Measurements from ENCODE around the gene C10orf95. TPM values are rescaled to one million over a fixed set of nuclear protein-coding genes. Genes with fewer than 3 reads are reported as not detected.

C10orf95 gene
- total and polyA plus RNA-seq, 10 donors, result 0.06 to 0.77 (median 0.33) TPM; not detected in 3

DNA sequence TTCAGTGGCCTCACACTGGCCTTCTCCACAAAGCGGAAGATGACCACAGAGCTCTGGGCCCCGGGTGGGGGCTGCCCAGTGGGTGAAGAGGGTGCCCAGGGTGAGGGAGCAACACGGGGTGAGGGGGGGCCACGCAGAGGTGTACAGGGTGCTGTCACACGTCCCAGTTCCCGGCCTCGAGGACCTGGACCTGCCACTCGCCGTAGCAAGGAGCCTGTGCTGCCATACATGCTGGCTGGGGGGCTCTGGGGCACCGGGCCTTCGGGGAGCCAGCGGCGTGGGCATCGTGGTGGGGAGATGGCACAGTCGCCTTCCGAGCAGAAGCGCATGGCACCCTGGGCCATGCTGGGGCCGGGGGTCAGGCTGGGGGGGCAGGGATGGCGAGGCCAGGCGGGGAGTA, 34.6 kb downstream of the C10orf95 start:
- Histone ChIP-seq H3K27me3 (replicated peaks in 1 of 7) (peaks cover 3 to 79% (median 47%) of the 10 kb centered on the region in 7 donors), H3K4me3 (no peak overlapping the region), H3K27ac (no peak overlapping the region), H3K9me3 (no peaks in the 10 kb centered on the region), H3K36me3 (no peaks in the 10 kb centered on the region), H3K4me1 (peaks cover 12 to 30% (median 22%) of the 10 kb centered on the region in 6 donors)
- TF ChIP-seq, protein P1, sequence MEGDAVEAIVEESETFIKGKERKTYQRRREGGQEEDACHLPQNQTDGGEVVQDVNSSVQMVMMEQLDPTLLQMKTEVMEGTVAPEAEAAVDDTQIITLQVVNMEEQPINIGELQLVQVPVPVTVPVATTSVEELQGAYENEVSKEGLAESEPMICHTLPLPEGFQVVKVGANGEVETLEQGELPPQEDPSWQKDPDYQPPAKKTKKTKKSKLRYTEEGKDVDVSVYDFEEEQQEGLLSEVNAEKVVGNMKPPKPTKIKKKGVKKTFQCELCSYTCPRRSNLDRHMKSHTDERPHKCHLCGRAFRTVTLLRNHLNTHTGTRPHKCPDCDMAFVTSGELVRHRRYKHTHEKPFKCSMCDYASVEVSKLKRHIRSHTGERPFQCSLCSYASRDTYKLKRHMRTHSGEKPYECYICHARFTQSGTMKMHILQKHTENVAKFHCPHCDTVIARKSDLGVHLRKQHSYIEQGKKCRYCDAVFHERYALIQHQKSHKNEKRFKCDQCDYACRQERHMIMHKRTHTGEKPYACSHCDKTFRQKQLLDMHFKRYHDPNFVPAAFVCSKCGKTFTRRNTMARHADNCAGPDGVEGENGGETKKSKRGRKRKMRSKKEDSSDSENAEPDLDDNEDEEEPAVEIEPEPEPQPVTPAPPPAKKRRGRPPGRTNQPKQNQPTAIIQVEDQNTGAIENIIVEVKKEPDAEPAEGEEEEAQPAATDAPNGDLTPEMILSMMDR (IDR thresholded peaks at IDR 0.05 in 8 of 11, conservative IDR thresholded peaks at IDR 0.05 in 3 of 11), result no peak
- TF ChIP-seq POLR2AphosphoS5 (IDR thresholded peaks at IDR 0.05) (no peak), POLR2A (IDR thresholded peaks at IDR 0.05) (no peak)
- no peak for DNase-seq
- intact Hi-C loops (cut with DNase I; ENCODE audit: low total_unique reads), result no loop called here
- WGBS, 5 donors, result 82 to 95% (median 85%) methylated on average over 7 to 20 of the region's 20 CpGs

- no peak overlapping the region for H3K4me3 ChIP-seq
- intact Hi-C loops (cut with DNase I; ENCODE audit: low total_unique reads), result no loop called here
These were observed 35.1 kb downstream of the C10orf95 start for GRCh38 chr10:102416283-102416682.

DNA sequence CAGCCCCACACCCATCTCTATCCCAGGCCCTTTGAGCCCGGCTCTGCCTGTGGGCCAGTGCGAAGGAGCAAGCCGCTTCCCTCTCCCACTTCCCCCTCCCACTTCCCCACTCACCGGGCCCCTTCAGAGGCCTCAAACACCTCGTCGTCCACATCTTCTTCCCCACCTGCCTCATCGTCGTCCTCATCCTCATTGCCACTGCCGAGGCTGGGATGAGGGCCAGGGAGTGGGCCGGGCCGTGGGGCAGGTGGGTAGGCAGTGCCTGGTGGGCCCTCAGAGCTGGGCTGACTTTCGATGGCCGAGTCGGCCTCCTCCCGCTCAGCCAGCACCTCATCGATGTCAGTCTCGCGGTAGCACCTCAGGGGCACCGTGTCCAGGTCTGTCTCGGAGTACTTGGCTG, 36.6 kb downstream of the C10orf95 start:
- no peak overlapping the region for H3K4me3 ChIP-seq
- H3K27me3 ChIP-seq (replicated peaks in 1 of 7), result peaks cover 12 to 98% (median 66%) of the 10 kb centered on the region in 7 donors
- 46 to 55% (median 50%) methylated on average over 19 to 20 of the region's 20 CpGs for WGBS, 5 donors
- H3K27ac ChIP-seq, result no peak overlapping the region
- peaks cover 6 to 33% (median 24%) of the 10 kb centered on the region in 6 donors for H3K4me1 ChIP-seq
- H3K9me3 ChIP-seq, result no peaks in the 10 kb centered on the region
- TF ChIP-seq POLR2AphosphoS5 (IDR thresholded peaks at IDR 0.05) (no peak), POLR2A (IDR thresholded peaks at IDR 0.05) (no peak)
- TF ChIP-seq, protein P1 (IDR thresholded peaks at IDR 0.05 in 8 of 11, conservative IDR thresholded peaks at IDR 0.05 in 3 of 11), result no peak
- no peak for DNase-seq
- no peaks in the 10 kb centered on the region for H3K36me3 ChIP-seq
- intact Hi-C loops (cut with DNase I; ENCODE audit: low total_unique reads), result no loop called here

More at GRCh38 chr10:102416283-102416682, 35.1 kb downstream of the C10orf95 start:
- Histone ChIP-seq H3K4me1 (peaks cover 12 to 29% (median 20%) of the 10 kb centered on the region in 6 donors), H3K27ac (no peak overlapping the region), H3K36me3 (no peaks in the 10 kb centered on the region), H3K9me3 (no peaks in the 10 kb centered on the region), H3K27me3 (replicated peaks in 1 of 7) (peaks cover 3 to 83% (median 51%) of the 10 kb centered on the region in 7 donors)
- DNase-seq, result no peak
- WGBS, 5 donors, result 77 to 89% (median 86%) methylated on average over 8 to 9 of the region's 9 CpGs
- TF ChIP-seq POLR2AphosphoS5 (IDR thresholded peaks at IDR 0.05), result no peak
- no peak for TF ChIP-seq POLR2A (IDR thresholded peaks at IDR 0.05)
- TF ChIP-seq, protein P1 (IDR thresholded peaks at IDR 0.05 in 8 of 11, conservative IDR thresholded peaks at IDR 0.05 in 3 of 11), result no peak

GRCh38 chr10:102413806-102414561, 37.4 kb downstream of the C10orf95 start:
- Histone ChIP-seq H3K27ac (no peak overlapping the region), H3K27me3 (replicated peaks in 1 of 7) (peaks cover 15 to 100% (median 70%) of the 10 kb centered on the region in 7 donors), H3K9me3 (no peaks in the 10 kb centered on the region), H3K4me3 (no peak overlapping the region), H3K36me3 (no peaks in the 10 kb centered on the region), H3K4me1 (peaks cover 5 to 32% (median 24%) of the 10 kb centered on the region in 6 donors)
- WGBS, 5 donors, result 81 to 88% (median 85%) methylated on average over 16 of the region's 16 CpGs
- no peak for DNase-seq
- TF ChIP-seq POLR2AphosphoS5 (IDR thresholded peaks at IDR 0.05) (no peak), POLR2A (IDR thresholded peaks at IDR 0.05) (no peak)
- TF ChIP-seq, protein P1 (IDR thresholded peaks at IDR 0.05 in 8 of 11, conservative IDR thresholded peaks at IDR 0.05 in 3 of 11), result no peak
- intact Hi-C loops (cut with DNase I; ENCODE audit: low total_unique reads), result no loop called here

Data from spleen (tissue), 11 donors.